ENCODE data around the gene KMT5B. TPM values are rescaled to one million over a fixed set of nuclear protein-coding genes. Genes with fewer than 3 reads are reported as not detected.

Gene KMT5B
- total RNA-seq, 2 experiments from 2014 or later, result 22.9 to 23.1 TPM

GRCh38 chr11:68159665-68160064 is 53.4 kb downstream of the KMT5B start:
- ChIA-PET POLR2A (no interaction called here), CTCF (no interaction called here)
- no peak for ATAC-seq
- Mint-ChIP-seq H3K27me3 (no peaks in the 10 kb centered on the region), H3K4me3 (no peak overlapping the region), H3K9me3 (ENCODE audit: low read depth) (no peaks in the 10 kb centered on the region), H3K27ac (no peak overlapping the region), H3K4me1 (peaks cover 3% of the 10 kb centered on the region), H3K36me3 (ENCODE audit: low read depth) (peaks cover 11% of the 10 kb centered on the region)
- no peak for DNase-seq
- intact Hi-C loops (cut with DNase I, micrococcal nuclease), result no loop called here

- no peak overlapping the region for H3K4me3 Mint-ChIP-seq
- H3K9me3 Mint-ChIP-seq (ENCODE audit: low read depth), result no peaks in the 10 kb centered on the region
- POLR2A ChIA-PET, result no interaction called here
- ATAC-seq (no peak), DNase-seq (no peak)
- H3K27me3 Mint-ChIP-seq, result no peaks in the 10 kb centered on the region
- intact Hi-C loops (cut with DNase I, micrococcal nuclease), result no loop called here
- CTCF ChIA-PET, result no interaction called here
- H3K27ac Mint-ChIP-seq, result no peak overlapping the region
- H3K36me3 Mint-ChIP-seq (ENCODE audit: low read depth), result peaks cover 11% of the 10 kb centered on the region
- H3K4me1 Mint-ChIP-seq, result peaks cover 3% of the 10 kb centered on the region
These were observed 53.9 kb downstream of the KMT5B start for GRCh38 chr11:68159161-68159560.

- CTCF ChIA-PET, result interaction anchor here (1.1 kb wide), 1 partner anchor 9 kb away, joined by 4 read pairs; no protein-coding TSS in a partner anchor
- Mint-ChIP-seq H3K9me3 (ENCODE audit: low read depth) (no peaks in the 10 kb centered on the region), H3K27ac (no peak overlapping the region), H3K4me3 (no peak overlapping the region), H3K36me3 (ENCODE audit: low read depth) (peaks cover 11% of the 10 kb centered on the region), H3K27me3 (no peaks in the 10 kb centered on the region), H3K4me1 (peaks cover 3% of the 10 kb centered on the region)
- no peak for ATAC-seq
- DNase-seq, result no peak
- intact Hi-C loops (cut with DNase I, micrococcal nuclease), result no loop called here
- POLR2A ChIA-PET, result no interaction called here
These were observed 54.5 kb downstream of the KMT5B start for GRCh38 chr11:68158580-68158979.

- POLR2A ChIA-PET, result no interaction called here
These were observed 59.4 kb downstream of the KMT5B start for GRCh38 chr11:68153742-68154141.

GRCh38 chr11:68150037-68150436 is 63.1 kb downstream of the KMT5B start:
- ChIA-PET POLR2A (no interaction called here), CTCF (no interaction called here)
- Mint-ChIP-seq H3K9me3 (ENCODE audit: low read depth) (no peaks in the 10 kb centered on the region), H3K27ac (no peak overlapping the region), H3K4me3 (no peak overlapping the region), H3K27me3 (no peaks in the 10 kb centered on the region), H3K4me1 (no peaks in the 10 kb centered on the region), H3K36me3 (ENCODE audit: low read depth) (no peaks in the 10 kb centered on the region)
- DNase-seq, result no peak
- ATAC-seq, result no peak
- intact Hi-C loops (cut with DNase I, micrococcal nuclease), result no loop called here

More at GRCh38 chr11:68153742-68154141, 59.4 kb downstream of the KMT5B start:
- Mint-ChIP-seq H3K4me1 (no peaks in the 10 kb centered on the region), H3K36me3 (ENCODE audit: low read depth) (peaks cover 5% of the 10 kb centered on the region), H3K9me3 (ENCODE audit: low read depth) (no peaks in the 10 kb centered on the region), H3K27me3 (no peaks in the 10 kb centered on the region), H3K27ac (no peak overlapping the region), H3K4me3 (no peak overlapping the region)
- DNase-seq (no peak), ATAC-seq (no peak)
- CTCF ChIA-PET, result no interaction called here
- intact Hi-C loops (cut with DNase I, micrococcal nuclease), result no loop called here

- ChIA-PET POLR2A (no interaction called here), CTCF (no interaction called here)
- Mint-ChIP-seq H3K4me1 (no peaks in the 10 kb centered on the region), H3K27me3 (no peaks in the 10 kb centered on the region), H3K36me3 (ENCODE audit: low read depth) (no peaks in the 10 kb centered on the region), H3K27ac (no peak overlapping the region), H3K9me3 (ENCODE audit: low read depth) (no peaks in the 10 kb centered on the region), H3K4me3 (no peak overlapping the region)
- no peak for DNase-seq
- intact Hi-C loops (cut with DNase I, micrococcal nuclease), result no loop called here
- no peak for ATAC-seq
These were observed 63.7 kb downstream of the KMT5B start for GRCh38 chr11:68149417-68149816.

GRCh38 chr11:68148879-68149278 is 64.2 kb downstream of the KMT5B start:
- no peak for DNase-seq
- intact Hi-C loops (cut with DNase I, micrococcal nuclease), result no loop called here
- CTCF ChIA-PET, result interaction anchor here (0.9 kb wide), 1 partner anchor 55 kb away, joined by 6 read pairs; no protein-coding TSS in a partner anchor
- no peaks in the 10 kb centered on the region for H3K4me1 Mint-ChIP-seq
- no peaks in the 10 kb centered on the region for H3K36me3 Mint-ChIP-seq (ENCODE audit: low read depth)
- POLR2A ChIA-PET, result no interaction called here
- H3K4me3 Mint-ChIP-seq, result no peak overlapping the region
- no peaks in the 10 kb centered on the region for H3K9me3 Mint-ChIP-seq (ENCODE audit: low read depth)
- no peak for ATAC-seq
- H3K27me3 Mint-ChIP-seq, result no peaks in the 10 kb centered on the region
- no peak overlapping the region for H3K27ac Mint-ChIP-seq

- Mint-ChIP-seq H3K9me3 (ENCODE audit: low read depth) (no peaks in the 10 kb centered on the region), H3K36me3 (ENCODE audit: low read depth) (no peaks in the 10 kb centered on the region), H3K27ac (no peak overlapping the region), H3K4me3 (no peak overlapping the region), H3K4me1 (no peaks in the 10 kb centered on the region), H3K27me3 (no peaks in the 10 kb centered on the region)
- ChIA-PET CTCF (interaction anchor here (0.9 kb wide), 1 partner anchor 56 kb away, joined by 6 read pairs; no protein-coding TSS in a partner anchor), POLR2A (no interaction called here)
- intact Hi-C loops (cut with DNase I, micrococcal nuclease), result no loop called here
- ATAC-seq (no peak), DNase-seq (no peak)
These were observed 64.9 kb downstream of the KMT5B start for GRCh38 chr11:68148071-68148805.

GRCh38 chr11:68146704-68147474 is 66.2 kb downstream of the KMT5B start:
- POLR2A ChIA-PET, result no interaction called here
- no peak for ATAC-seq

GRCh38 chr11:68146010-68146540 is 67.0 kb downstream of the KMT5B start:
- ChIA-PET CTCF (interaction anchor here (0.6 kb wide), 1 partner anchor 1562 kb away, joined by 3 read pairs; no protein-coding TSS in a partner anchor), POLR2A (no interaction called here)
- DNase-seq (no peak), ATAC-seq (no peak)
- Mint-ChIP-seq H3K27me3 (no peaks in the 10 kb centered on the region), H3K4me1 (peaks cover 12% of the 10 kb centered on the region), H3K9me3 (ENCODE audit: low read depth) (no peaks in the 10 kb centered on the region), H3K4me3 (no peak overlapping the region), H3K27ac (no peak overlapping the region), H3K36me3 (ENCODE audit: low read depth) (no peaks in the 10 kb centered on the region)
- intact Hi-C loops (cut with DNase I, micrococcal nuclease), result no loop called here

More at GRCh38 chr11:68146704-68147474, 66.2 kb downstream of the KMT5B start:
- Mint-ChIP-seq H3K9me3 (ENCODE audit: low read depth) (no peaks in the 10 kb centered on the region), H3K27me3 (no peaks in the 10 kb centered on the region), H3K27ac (no peak overlapping the region), H3K4me3 (no peak overlapping the region), H3K36me3 (ENCODE audit: low read depth) (no peaks in the 10 kb centered on the region), H3K4me1 (peaks cover 7% of the 10 kb centered on the region)
- no peak for DNase-seq
- intact Hi-C loops (cut with DNase I, micrococcal nuclease), result no loop called here
- CTCF ChIA-PET, result interaction anchor here (0.5 to 0.6 kb wide), 2 partner anchors 33 to 1561 kb away, joined by 3 read pairs; no protein-coding TSS in a partner anchor

GRCh38 chr11:68145120-68145866 is 67.8 kb downstream of the KMT5B start:
- Mint-ChIP-seq H3K9me3 (ENCODE audit: low read depth) (no peaks in the 10 kb centered on the region), H3K4me3 (no peak overlapping the region), H3K36me3 (ENCODE audit: low read depth) (no peaks in the 10 kb centered on the region), H3K27me3 (no peaks in the 10 kb centered on the region), H3K4me1 (peaks cover 12% of the 10 kb centered on the region), H3K27ac (no peak overlapping the region)
- ChIA-PET POLR2A (no interaction called here), CTCF (no interaction called here)
- intact Hi-C loops (cut with DNase I, micrococcal nuclease), result no loop called here
- ATAC-seq (no peak), DNase-seq (no peak)
